Neural cell (in vitro differentiated cells): Measurements from ENCODE around the gene SUPT3H. TPM values are rescaled to one million over a fixed set of nuclear protein-coding genes. Genes with fewer than 3 reads are reported as not detected.

Source experiments
- H2AFZ ChIP-seq: fragments of 200-600, 300-800 bp; sonication (generic), shearing (Covaris generic); 2 replicates; pipeline ENCODE4 v1.6.0; 2014; ENCODE audit warnings: low read depth, mild to moderate bottlenecking, antibody characterized with exemption, low read length, moderate library complexity
- H3F3A ChIP-seq: fragments of 200-600 bp; shearing (Covaris generic); 2 replicates; pipeline ENCODE4 v1.6.1; 2016; ENCODE audit warnings: mild to moderate bottlenecking, moderate library complexity, mixed read lengths, antibody characterized with exemption, low read length; ENCODE audit not compliant: insufficient read depth, poor library complexity, severe bottlenecking
- H3K27ac ChIP-seq: fragments of 200-600, 300-800 bp; sonication (generic), shearing (Covaris generic); 2 replicates; pipeline ENCODE4 v1.5.1; 2014; ENCODE audit warnings: mild to moderate bottlenecking, low read length, moderate library complexity
- H3K27me3 ChIP-seq: fragments of 300-800, 200-600 bp; sonication (generic), shearing (Covaris generic); 2 replicates; pipeline ENCODE4 v1.6.0; 2014; ENCODE audit warnings: mild to moderate bottlenecking, low read depth, low read length, moderate library complexity; ENCODE audit not compliant: insufficient read depth
- H3K36me3 ChIP-seq: fragments of 300-800, 200-600 bp; sonication (generic), shearing (Covaris generic); 2 replicates; pipeline ENCODE4 v1.5.1; 2014; ENCODE audit warnings: mild to moderate bottlenecking, antibody characterized with exemption, low read length, moderate library complexity; ENCODE audit not compliant: insufficient read depth
- H3K4me2 ChIP-seq: fragments of 300-800, 200-600 bp; sonication (generic), shearing (Covaris generic); 2 replicates; pipeline ENCODE4 v1.6.0; 2014; ENCODE audit warnings: mild to moderate bottlenecking, low read length
- H3K4me3 ChIP-seq: fragments of 300-800, 200-600 bp; sonication (generic), shearing (Covaris generic); 2 replicates; pipeline ENCODE4 v1.5.1; 2014; ENCODE audit warnings: mild to moderate bottlenecking, low read length, moderate library complexity
- H3K79me2 ChIP-seq: fragments of 200-600 bp; shearing (Covaris generic); replicated peaks from 2 replicates; pipeline ENCODE4 v1.6.0; 2014; ENCODE audit warnings: mild to moderate bottlenecking, low read length, moderate library complexity; ENCODE audit not compliant: insufficient read depth
- H3K9ac ChIP-seq: fragments of 300-800, 200-600 bp; sonication (generic), shearing (Covaris generic); 2 replicates; pipeline ENCODE4 v1.6.1; 2016; ENCODE audit warnings: mild to moderate bottlenecking, low read length, mixed read lengths
- H3K9me2 ChIP-seq: fragments of 200-600 bp; shearing (Covaris generic); 2 replicates; pipeline ENCODE4 v1.6.1; 2016; ENCODE audit warnings: mild to moderate bottlenecking, low read length, mixed read lengths; ENCODE audit not compliant: insufficient read depth
- H3K9me3 ChIP-seq: fragments of 200-600, 300-800 bp; sonication (generic), shearing (Covaris generic); 2 replicates; pipeline ENCODE4 v1.6.1; 2016; ENCODE audit warnings: mild to moderate bottlenecking, mixed run types, low read length, moderate library complexity, mixed read lengths
- H4K20me1 ChIP-seq: fragments of 200-600 bp; shearing (Covaris generic); 2 replicates; pipeline ENCODE4 v1.6.1; 2016; ENCODE audit warnings: mild to moderate bottlenecking, mixed run types; ENCODE audit not compliant: insufficient read depth
- EP300 ChIP-seq: fragments of 450-650 bp; conservative IDR thresholded peaks from 2 replicates; pipeline ENCODE4 v1.6.1; 2014; ENCODE audit warnings: antibody characterized with exemption, mild to moderate bottlenecking, moderate library complexity; ENCODE audit not compliant: poor library complexity, severe bottlenecking
- EZH2 ChIP-seq: fragments of 200-600, 300-800 bp; shearing (Covaris generic), sonication (generic); IDR thresholded peaks from 2 replicates; pipeline ENCODE4 v1.6.1; 2014; ENCODE audit warnings: antibody characterized with exemption, low read length, borderline replicate concordance, mild to moderate bottlenecking; ENCODE audit not compliant: insufficient read depth, poor library complexity, severe bottlenecking
- MXI1 ChIP-seq: fragments of 450-650 bp; conservative IDR thresholded peaks from 2 replicates; pipeline ENCODE4 v1.6.1; 2014; ENCODE audit warnings: antibody characterized with exemption, mild to moderate bottlenecking; ENCODE audit not compliant: poor library complexity, severe bottlenecking
- POLR2AphosphoS5 ChIP-seq: IDR thresholded peaks from 2 replicates; pipeline ENCODE4 v1.6.1; 2012
- RAD21 ChIP-seq: fragments of 450-650 bp; conservative IDR thresholded peaks from 2 replicates; pipeline ENCODE4 v1.6.1; 2014; ENCODE audit warnings: antibody characterized with exemption, mild to moderate bottlenecking, moderate library complexity
- SMC3 ChIP-seq: fragments of 450-650 bp; conservative IDR thresholded peaks from 2 replicates; pipeline ENCODE4 v1.6.1; 2014; ENCODE audit warnings: antibody characterized with exemption, mild to moderate bottlenecking, moderate library complexity; ENCODE audit not compliant: poor library complexity
- TAF1 ChIP-seq: IDR thresholded peaks from 2 replicates; pipeline ENCODE4 v1.6.1; 2012; ENCODE audit warnings: low read depth
- polyA plus RNA-seq: library from polyadenylated mRNA; depleted of rRNA; stranded (reverse); fragments of >200 nt; gene quantifications from 2 replicates; pipeline ENCODE4 v1.2.3, GENCODE V29; 2014
- TF ChIP-seq, protein P1 (sequence below): IDR thresholded peaks from 2 replicates; pipeline ENCODE4 v1.6.1; 2012; ENCODE audit warnings: borderline replicate concordance
- TF ChIP-seq, protein P2 (sequence below): fragments of 450-650 bp; IDR thresholded peaks from 2 replicates; pipeline ENCODE4 v1.5.1; 2014; ENCODE audit warnings: antibody characterized with exemption, mild to moderate bottlenecking, moderate library complexity; ENCODE audit not compliant: poor library complexity, severe bottlenecking

SUPT3H gene
- polyA plus RNA-seq, 1 donor from 2014 or later, result 6.8 TPM

DNA sequence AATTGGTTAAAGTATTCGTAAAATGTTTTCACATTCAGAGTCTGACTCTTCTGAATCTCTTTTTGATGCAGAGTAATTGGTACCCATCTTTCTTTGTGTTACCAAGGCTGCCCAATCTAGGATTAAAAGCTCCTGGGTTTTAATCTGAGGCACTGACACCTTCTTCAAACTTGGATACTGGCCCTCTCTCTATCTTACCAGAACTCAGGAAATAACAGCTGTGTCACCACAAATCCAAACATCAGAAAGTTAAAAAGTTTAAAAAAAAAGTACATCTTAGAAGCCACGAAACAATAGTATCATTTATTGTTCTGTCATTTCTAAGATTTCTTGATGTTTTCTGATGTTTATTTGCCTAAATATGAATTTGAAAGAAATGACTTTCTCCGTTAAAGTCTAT is 305.1 kb downstream of the SUPT3H start:
- no peaks in the 10 kb centered on the region for H3F3A ChIP-seq
- no peak overlapping the region for H3K4me3 ChIP-seq
- H3K4me2 ChIP-seq, result no peak overlapping the region
- H3K36me3 ChIP-seq, result no peaks in the 10 kb centered on the region
- H3K9me2 ChIP-seq, result no peaks in the 10 kb centered on the region
- no peaks in the 10 kb centered on the region for H3K79me2 ChIP-seq
- H3K9ac ChIP-seq, result no peak overlapping the region
- no peak overlapping the region for H3K27ac ChIP-seq
- H2AFZ ChIP-seq, result no peak overlapping the region
- H4K20me1 ChIP-seq, result no peaks in the 10 kb centered on the region
- TF ChIP-seq EZH2, result no peak
- H3K27me3 ChIP-seq, result no peaks in the 10 kb centered on the region
- no peaks in the 10 kb centered on the region for H3K9me3 ChIP-seq

DNA sequence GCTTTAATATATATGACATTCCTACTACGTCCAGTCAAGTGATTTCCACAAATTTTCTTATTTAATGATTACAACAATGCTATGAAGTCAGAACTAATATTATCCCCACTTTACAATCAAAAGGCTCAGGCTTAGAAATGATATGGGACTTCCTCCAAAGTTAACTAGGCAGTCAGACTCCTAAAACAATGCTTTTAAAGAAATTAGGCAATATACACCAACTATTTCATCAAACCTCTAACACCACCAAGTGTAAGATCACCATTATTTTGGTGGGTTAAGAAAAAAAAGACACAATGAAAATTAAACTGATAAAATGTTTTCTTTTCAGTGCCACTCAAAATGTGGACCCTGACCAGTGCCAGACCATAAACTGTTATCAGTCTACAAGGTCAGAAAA is 305.7 kb downstream of the SUPT3H start:
- Histone ChIP-seq H3K36me3 (no peaks in the 10 kb centered on the region), H3K4me2 (no peak overlapping the region), H3K27me3 (no peaks in the 10 kb centered on the region), H3F3A (no peaks in the 10 kb centered on the region), H3K79me2 (no peaks in the 10 kb centered on the region), H3K9me2 (no peaks in the 10 kb centered on the region), H3K9ac (no peak overlapping the region), H3K27ac (no peak overlapping the region), H2AFZ (no peak overlapping the region), H3K9me3 (no peaks in the 10 kb centered on the region), H3K4me3 (no peak overlapping the region), H4K20me1 (no peaks in the 10 kb centered on the region)
- TF ChIP-seq, protein P1, sequence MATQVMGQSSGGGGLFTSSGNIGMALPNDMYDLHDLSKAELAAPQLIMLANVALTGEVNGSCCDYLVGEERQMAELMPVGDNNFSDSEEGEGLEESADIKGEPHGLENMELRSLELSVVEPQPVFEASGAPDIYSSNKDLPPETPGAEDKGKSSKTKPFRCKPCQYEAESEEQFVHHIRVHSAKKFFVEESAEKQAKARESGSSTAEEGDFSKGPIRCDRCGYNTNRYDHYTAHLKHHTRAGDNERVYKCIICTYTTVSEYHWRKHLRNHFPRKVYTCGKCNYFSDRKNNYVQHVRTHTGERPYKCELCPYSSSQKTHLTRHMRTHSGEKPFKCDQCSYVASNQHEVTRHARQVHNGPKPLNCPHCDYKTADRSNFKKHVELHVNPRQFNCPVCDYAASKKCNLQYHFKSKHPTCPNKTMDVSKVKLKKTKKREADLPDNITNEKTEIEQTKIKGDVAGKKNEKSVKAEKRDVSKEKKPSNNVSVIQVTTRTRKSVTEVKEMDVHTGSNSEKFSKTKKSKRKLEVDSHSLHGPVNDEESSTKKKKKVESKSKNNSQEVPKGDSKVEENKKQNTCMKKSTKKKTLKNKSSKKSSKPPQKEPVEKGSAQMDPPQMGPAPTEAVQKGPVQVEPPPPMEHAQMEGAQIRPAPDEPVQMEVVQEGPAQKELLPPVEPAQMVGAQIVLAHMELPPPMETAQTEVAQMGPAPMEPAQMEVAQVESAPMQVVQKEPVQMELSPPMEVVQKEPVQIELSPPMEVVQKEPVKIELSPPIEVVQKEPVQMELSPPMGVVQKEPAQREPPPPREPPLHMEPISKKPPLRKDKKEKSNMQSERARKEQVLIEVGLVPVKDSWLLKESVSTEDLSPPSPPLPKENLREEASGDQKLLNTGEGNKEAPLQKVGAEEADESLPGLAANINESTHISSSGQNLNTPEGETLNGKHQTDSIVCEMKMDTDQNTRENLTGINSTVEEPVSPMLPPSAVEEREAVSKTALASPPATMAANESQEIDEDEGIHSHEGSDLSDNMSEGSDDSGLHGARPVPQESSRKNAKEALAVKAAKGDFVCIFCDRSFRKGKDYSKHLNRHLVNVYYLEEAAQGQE, result no peak
- no peak for TF ChIP-seq TAF1
- no peak for TF ChIP-seq SMC3
- TF ChIP-seq EP300, result no peak
- TF ChIP-seq, protein P2, sequence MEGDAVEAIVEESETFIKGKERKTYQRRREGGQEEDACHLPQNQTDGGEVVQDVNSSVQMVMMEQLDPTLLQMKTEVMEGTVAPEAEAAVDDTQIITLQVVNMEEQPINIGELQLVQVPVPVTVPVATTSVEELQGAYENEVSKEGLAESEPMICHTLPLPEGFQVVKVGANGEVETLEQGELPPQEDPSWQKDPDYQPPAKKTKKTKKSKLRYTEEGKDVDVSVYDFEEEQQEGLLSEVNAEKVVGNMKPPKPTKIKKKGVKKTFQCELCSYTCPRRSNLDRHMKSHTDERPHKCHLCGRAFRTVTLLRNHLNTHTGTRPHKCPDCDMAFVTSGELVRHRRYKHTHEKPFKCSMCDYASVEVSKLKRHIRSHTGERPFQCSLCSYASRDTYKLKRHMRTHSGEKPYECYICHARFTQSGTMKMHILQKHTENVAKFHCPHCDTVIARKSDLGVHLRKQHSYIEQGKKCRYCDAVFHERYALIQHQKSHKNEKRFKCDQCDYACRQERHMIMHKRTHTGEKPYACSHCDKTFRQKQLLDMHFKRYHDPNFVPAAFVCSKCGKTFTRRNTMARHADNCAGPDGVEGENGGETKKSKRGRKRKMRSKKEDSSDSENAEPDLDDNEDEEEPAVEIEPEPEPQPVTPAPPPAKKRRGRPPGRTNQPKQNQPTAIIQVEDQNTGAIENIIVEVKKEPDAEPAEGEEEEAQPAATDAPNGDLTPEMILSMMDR, result no peak
- no peak for TF ChIP-seq EZH2
- no peak for TF ChIP-seq MXI1
- TF ChIP-seq POLR2AphosphoS5, result no peak
- TF ChIP-seq RAD21, result no peak

DNA sequence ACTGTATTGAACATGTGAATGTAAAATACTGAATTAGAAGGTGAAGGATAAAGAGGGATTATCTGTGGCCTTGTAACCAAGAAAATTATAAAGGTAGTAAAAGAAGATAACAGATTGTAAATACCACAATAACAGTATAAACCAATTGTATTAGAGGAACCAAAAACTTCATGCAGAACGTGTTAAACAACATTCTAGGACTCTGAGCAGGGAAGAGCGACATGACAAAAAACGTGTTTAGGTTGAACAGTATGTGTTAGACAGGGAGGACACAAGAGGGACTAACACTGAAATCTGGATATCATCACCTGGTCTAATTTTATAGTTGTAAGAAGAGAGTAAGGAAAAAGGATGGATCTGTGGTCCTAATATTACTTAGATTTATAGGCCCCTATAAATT is 308.6 kb downstream of the SUPT3H start:
- Histone ChIP-seq H3K27ac (no peak overlapping the region), H3F3A (no peaks in the 10 kb centered on the region)

More for the DNA sequence above, 308.6 kb downstream of the SUPT3H start:
- H4K20me1 ChIP-seq, result no peaks in the 10 kb centered on the region
- H3K9me2 ChIP-seq, result no peaks in the 10 kb centered on the region
- no peaks in the 10 kb centered on the region for H3K9me3 ChIP-seq
- TF ChIP-seq EZH2, result no peak
- TF ChIP-seq MXI1, result no peak
- TF ChIP-seq RAD21, result no peak
- no peak for TF ChIP-seq SMC3
- TF ChIP-seq, protein P1, result no peak
- no peak overlapping the region for H3K4me2 ChIP-seq
- no peaks in the 10 kb centered on the region for H3K36me3 ChIP-seq
- no peak overlapping the region for H3K9ac ChIP-seq
- no peak overlapping the region for H3K4me3 ChIP-seq
- H3K79me2 ChIP-seq, result no peaks in the 10 kb centered on the region
- no peaks in the 10 kb centered on the region for H3K27me3 ChIP-seq
- H2AFZ ChIP-seq, result no peak overlapping the region
